Measurements from ENCODE around the gene LTBP1.

Gene LTBP1, protein sequence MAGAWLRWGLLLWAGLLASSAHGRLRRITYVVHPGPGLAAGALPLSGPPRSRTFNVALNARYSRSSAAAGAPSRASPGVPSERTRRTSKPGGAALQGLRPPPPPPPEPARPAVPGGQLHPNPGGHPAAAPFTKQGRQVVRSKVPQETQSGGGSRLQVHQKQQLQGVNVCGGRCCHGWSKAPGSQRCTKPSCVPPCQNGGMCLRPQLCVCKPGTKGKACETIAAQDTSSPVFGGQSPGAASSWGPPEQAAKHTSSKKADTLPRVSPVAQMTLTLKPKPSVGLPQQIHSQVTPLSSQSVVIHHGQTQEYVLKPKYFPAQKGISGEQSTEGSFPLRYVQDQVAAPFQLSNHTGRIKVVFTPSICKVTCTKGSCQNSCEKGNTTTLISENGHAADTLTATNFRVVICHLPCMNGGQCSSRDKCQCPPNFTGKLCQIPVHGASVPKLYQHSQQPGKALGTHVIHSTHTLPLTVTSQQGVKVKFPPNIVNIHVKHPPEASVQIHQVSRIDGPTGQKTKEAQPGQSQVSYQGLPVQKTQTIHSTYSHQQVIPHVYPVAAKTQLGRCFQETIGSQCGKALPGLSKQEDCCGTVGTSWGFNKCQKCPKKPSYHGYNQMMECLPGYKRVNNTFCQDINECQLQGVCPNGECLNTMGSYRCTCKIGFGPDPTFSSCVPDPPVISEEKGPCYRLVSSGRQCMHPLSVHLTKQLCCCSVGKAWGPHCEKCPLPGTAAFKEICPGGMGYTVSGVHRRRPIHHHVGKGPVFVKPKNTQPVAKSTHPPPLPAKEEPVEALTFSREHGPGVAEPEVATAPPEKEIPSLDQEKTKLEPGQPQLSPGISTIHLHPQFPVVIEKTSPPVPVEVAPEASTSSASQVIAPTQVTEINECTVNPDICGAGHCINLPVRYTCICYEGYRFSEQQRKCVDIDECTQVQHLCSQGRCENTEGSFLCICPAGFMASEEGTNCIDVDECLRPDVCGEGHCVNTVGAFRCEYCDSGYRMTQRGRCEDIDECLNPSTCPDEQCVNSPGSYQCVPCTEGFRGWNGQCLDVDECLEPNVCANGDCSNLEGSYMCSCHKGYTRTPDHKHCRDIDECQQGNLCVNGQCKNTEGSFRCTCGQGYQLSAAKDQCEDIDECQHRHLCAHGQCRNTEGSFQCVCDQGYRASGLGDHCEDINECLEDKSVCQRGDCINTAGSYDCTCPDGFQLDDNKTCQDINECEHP (N-terminal part only)

GRCh38 chr2:32946314-32947075 is at the start of gene LTBP1:
Gene LTBP1, plus strand, starts transcription at chr2:32946953. Its CDS starts 372 bp downstream, at chr2:32947325.
- Histone ChIP-seq H3K4me1 (ENCODE audit: insufficient read depth, poor library complexity, severe bottlenecking) (no peaks in the 10 kb centered on the region), H3K4me3 (ENCODE audit: severe bottlenecking) (peak within 1 kb of the TSS; percentile 82), H3K27me3 (ENCODE audit: insufficient read depth, poor library complexity, severe bottlenecking) (no peaks in the 10 kb centered on the region), H3K36me3 (ENCODE audit: low read depth) (no peaks in the 10 kb centered on the region), H3K9me3 (ENCODE audit: severe bottlenecking) (no peaks in the 10 kb centered on the region), H3K27ac (ENCODE audit: poor library complexity, severe bottlenecking) (no peak within 1 kb of the TSS)
- peak; percentile 77 for ATAC-seq (ENCODE audit: low read depth)
- peak; percentile 69 for DNase-seq (ENCODE audit: low spot score)
- TF ChIP-seq, protein P1, sequence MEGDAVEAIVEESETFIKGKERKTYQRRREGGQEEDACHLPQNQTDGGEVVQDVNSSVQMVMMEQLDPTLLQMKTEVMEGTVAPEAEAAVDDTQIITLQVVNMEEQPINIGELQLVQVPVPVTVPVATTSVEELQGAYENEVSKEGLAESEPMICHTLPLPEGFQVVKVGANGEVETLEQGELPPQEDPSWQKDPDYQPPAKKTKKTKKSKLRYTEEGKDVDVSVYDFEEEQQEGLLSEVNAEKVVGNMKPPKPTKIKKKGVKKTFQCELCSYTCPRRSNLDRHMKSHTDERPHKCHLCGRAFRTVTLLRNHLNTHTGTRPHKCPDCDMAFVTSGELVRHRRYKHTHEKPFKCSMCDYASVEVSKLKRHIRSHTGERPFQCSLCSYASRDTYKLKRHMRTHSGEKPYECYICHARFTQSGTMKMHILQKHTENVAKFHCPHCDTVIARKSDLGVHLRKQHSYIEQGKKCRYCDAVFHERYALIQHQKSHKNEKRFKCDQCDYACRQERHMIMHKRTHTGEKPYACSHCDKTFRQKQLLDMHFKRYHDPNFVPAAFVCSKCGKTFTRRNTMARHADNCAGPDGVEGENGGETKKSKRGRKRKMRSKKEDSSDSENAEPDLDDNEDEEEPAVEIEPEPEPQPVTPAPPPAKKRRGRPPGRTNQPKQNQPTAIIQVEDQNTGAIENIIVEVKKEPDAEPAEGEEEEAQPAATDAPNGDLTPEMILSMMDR (IDR thresholded peaks at IDR 0.05; ENCODE audit: poor library complexity, severe bottlenecking) = peak; percentile 94

DNA sequence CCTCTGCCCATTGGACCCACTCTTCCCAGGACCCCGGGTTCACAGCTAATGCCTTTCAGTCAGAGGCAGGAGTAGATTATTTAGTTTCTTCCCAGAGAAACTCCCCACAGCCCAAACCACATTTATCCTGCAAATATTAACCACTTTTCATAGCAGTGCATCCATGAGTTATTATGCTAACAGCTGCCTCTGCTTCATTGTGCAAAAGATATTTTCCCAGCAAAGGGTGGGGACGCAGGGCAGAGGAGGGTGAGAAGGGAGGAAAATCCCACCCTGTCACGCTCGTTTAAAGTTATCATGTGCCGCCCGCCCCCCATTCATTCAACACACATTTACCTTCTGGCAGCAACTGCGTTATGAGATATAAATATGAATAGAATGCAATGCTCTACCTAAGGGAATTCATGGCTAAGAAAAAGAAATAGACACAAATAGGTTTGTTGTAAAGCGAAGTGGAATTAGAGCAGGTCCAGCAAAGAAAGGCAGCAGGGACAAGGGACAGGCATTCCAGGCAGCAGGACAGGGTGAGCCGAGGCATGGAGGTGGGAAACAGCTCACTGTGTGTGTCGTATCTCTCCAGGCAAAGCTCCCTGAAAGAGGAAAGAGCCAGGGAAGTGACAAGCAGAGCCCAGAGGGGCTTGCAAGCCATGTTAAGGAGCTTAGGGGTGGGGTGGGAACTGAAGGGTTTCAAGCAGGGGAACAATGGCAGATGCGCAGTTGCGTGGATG is 46.3 kb upstream of the LTBP1 start:
- Histone ChIP-seq H3K4me3 (ENCODE audit: severe bottlenecking) (no peak overlapping the region), H3K27ac (ENCODE audit: poor library complexity, severe bottlenecking) (no peak overlapping the region), H3K27me3 (ENCODE audit: insufficient read depth, poor library complexity, severe bottlenecking) (no peaks in the 10 kb centered on the region), H3K36me3 (ENCODE audit: low read depth) (no peaks in the 10 kb centered on the region), H3K4me1 (ENCODE audit: insufficient read depth, poor library complexity, severe bottlenecking) (no peaks in the 10 kb centered on the region), H3K9me3 (ENCODE audit: severe bottlenecking) (no peaks in the 10 kb centered on the region)
- TF ChIP-seq, protein P1 (IDR thresholded peaks at IDR 0.05; ENCODE audit: poor library complexity, severe bottlenecking) = no peak
- ATAC-seq (ENCODE audit: low read depth) (no peak), DNase-seq (ENCODE audit: low spot score) (no peak)

DNA sequence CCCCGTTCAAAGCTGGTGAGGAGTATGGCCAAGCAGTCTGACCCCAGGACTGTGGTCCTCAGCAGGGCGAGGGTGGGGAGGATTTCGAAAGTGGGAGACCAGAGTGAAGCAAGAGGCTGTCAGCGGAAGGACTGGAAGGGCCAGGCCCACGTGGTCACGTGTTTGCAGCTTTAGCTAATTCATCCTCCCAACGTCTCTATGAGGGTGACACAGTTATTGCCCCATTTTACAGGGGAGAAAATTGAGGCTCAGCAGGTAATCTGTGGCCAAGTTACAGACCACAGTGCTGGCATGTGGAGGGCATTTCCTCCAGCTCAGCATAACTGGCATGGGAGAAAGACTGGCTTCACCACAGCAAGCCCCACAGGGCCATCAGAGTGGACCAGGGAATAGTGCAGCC is 45.4 kb upstream of the LTBP1 start:
- Histone ChIP-seq H3K27ac (ENCODE audit: poor library complexity, severe bottlenecking) (no peak overlapping the region), H3K27me3 (ENCODE audit: insufficient read depth, poor library complexity, severe bottlenecking) (no peaks in the 10 kb centered on the region)
- no peak for ATAC-seq (ENCODE audit: low read depth)

GRCh38 chr2:32902174-32902573 is 44.6 kb upstream of the LTBP1 start:
- DNase-seq (ENCODE audit: low spot score) (no peak), ATAC-seq (ENCODE audit: low read depth) (no peak)
- Histone ChIP-seq H3K4me1 (ENCODE audit: insufficient read depth, poor library complexity, severe bottlenecking) (no peaks in the 10 kb centered on the region), H3K36me3 (ENCODE audit: low read depth) (no peaks in the 10 kb centered on the region), H3K27me3 (ENCODE audit: insufficient read depth, poor library complexity, severe bottlenecking) (no peaks in the 10 kb centered on the region), H3K4me3 (ENCODE audit: severe bottlenecking) (no peak overlapping the region), H3K27ac (ENCODE audit: poor library complexity, severe bottlenecking) (no peak overlapping the region), H3K9me3 (ENCODE audit: severe bottlenecking) (no peaks in the 10 kb centered on the region)
- TF ChIP-seq, protein P1 (IDR thresholded peaks at IDR 0.05; ENCODE audit: poor library complexity, severe bottlenecking) = no peak

More for the DNA sequence above, 45.4 kb upstream of the LTBP1 start:
- Histone ChIP-seq H3K36me3 (ENCODE audit: low read depth) (no peaks in the 10 kb centered on the region), H3K4me1 (ENCODE audit: insufficient read depth, poor library complexity, severe bottlenecking) (no peaks in the 10 kb centered on the region), H3K9me3 (ENCODE audit: severe bottlenecking) (no peaks in the 10 kb centered on the region), H3K4me3 (ENCODE audit: severe bottlenecking) (no peak overlapping the region)
- TF ChIP-seq, protein P1 (IDR thresholded peaks at IDR 0.05; ENCODE audit: poor library complexity, severe bottlenecking) = no peak
- DNase-seq (ENCODE audit: low spot score) = no peak

Data from RWPE2 (cell line).